Sigmoid colon (tissue), 4 donors: ENCODE measurements around the gene PTPN3.

Experiments used
- CTCF ChIP-seq, 4 experiments: fragments of 450-650 bp in 3 of 4; fragments of 200-600 bp in 1 of 4; IDR thresholded peaks; one replicate each; pipeline ENCODE4 v1.5.1; 2016 to 2019; ENCODE audit warnings: antibody characterized with exemption in 4 of 4, mild to moderate bottlenecking in 3 of 4, moderate library complexity in 2 of 4
- EP300 ChIP-seq, 4 donors: sonication (generic); formaldehyde crosslinking; IDR thresholded peaks; one replicate each; pipeline ENCODE4 v1.6.1; 2017; ENCODE audit warnings: antibody characterized with exemption in 4 of 4
- POLR2A ChIP-seq, 2 donors: fragments of 450-650 bp; IDR thresholded peaks; one replicate each; pipeline ENCODE4 v1.6.1; 2016; ENCODE audit warnings: antibody characterized with exemption in 2 of 2, mild to moderate bottlenecking in 2 of 2, moderate library complexity in 2 of 2

DNA sequence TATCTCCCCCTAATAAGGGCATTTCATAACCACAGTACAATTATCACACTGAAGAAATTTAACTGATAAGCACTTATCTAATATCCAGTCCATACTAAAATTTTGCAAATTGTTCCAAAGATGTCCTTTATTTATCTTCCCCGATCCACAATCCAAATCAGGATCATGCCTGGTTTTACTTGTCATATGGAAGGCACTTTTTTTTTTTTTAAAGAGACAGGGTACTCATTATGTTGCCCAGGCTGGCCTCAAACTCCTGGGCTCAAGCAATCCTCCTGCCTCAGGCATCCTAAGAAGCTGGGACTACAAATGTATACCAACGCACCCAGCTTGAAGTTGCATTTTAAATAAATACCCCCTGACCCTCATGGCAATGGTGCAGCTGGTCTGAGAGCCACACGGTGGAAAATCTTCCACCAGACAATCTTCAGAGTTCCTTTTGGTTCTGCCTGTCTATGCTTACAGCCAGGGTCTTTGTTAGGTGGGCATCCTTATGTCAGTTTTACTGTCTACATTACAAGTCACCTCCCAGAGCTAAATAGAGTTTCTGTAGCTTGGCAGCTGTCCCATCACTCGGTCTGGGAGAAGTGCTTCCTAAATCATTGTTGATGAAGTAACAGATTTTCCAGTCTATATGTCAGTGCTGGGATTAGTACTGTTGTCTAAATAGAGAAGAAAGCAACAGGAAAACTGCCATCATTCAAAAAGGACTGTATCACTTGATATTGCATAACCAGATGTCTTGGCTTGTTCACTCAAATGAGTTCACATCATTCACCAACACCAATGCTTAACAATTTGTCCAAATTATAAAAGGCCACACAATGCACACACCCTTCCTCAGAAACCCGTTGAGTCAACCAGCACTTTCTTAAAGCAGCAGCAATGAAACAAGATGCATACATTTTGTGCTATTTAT lies 26.4 kb downstream of the PTPN3 start:
- TF ChIP-seq POLR2A (IDR thresholded peaks at IDR 0.05) (no peak), CTCF (IDR thresholded peaks at IDR 0.05) (no peak), EP300 (IDR thresholded peaks at IDR 0.05) (no peak)
